Gastroesophageal sphincter (tissue), 4 donors: ENCODE data around the gene RMND5B. TPM values are rescaled to one million over a fixed set of nuclear protein-coding genes. Genes with fewer than 3 reads are reported as not detected.
A peak's percentile ranks its signal among the peaks of the same experiment; 100 is the strongest.
"Not testable (repeated sequence)": the region's sequence is repeated elsewhere in the genome, so short reads cannot be mapped to it uniquely, and the experiment has no call there.

Experiments used
- ATAC-seq: fragments of 150-250 bp; one replicate; pipeline ENCODE4 v1.9.1; 2016; ENCODE audit warnings: mild to moderate bottlenecking, moderate library complexity
- H3K27ac ChIP-seq, 4 donors: fragments of 200-600 bp; sonication (generic) in 3 of 4; 1 replicate in 3 of 4; 2 replicates in 1 of 4; pipeline ENCODE4 v1.5.1; 2016 to 2019
- H3K27me3 ChIP-seq: fragments of 200-600 bp; sonication (generic); one replicate; pipeline ENCODE4 v1.5.1; 2019
- H3K36me3 ChIP-seq, 2 donors: fragments of 200-600 bp; sonication (generic); one replicate each; pipeline ENCODE4 v1.5.1; 2019; ENCODE audit warnings: control low read depth in 1 of 2
- H3K4me1 ChIP-seq, 3 donors: fragments of 200-600 bp; sonication (generic); 1 replicate in 2 of 3; 2 replicates in 1 of 3; pipeline ENCODE4 v1.5.1; 2016 to 2019; ENCODE audit warnings: control low read depth in 2 of 3
- H3K4me3 ChIP-seq, 2 donors: fragments of 200-600 bp; sonication (generic); one replicate each; pipeline ENCODE4 v1.5.1; 2019; ENCODE audit warnings: mild to moderate bottlenecking in 1 of 2, moderate library complexity in 1 of 2
- H3K9me3 ChIP-seq, 3 donors: fragments of 200-600 bp; sonication (generic); one replicate each; pipeline ENCODE4 v1.5.1; 2017 to 2019; ENCODE audit warnings: control low read depth in 2 of 3
- EP300 ChIP-seq: sonication (generic); formaldehyde crosslinking; IDR thresholded peaks from one replicate; pipeline ENCODE4 v1.6.1; 2017; ENCODE audit warnings: antibody characterized with exemption, mild to moderate bottlenecking
- POLR2A ChIP-seq, 2 donors: fragments of 450-650 bp; IDR thresholded peaks; one replicate each; pipeline ENCODE4 v1.6.1; 2017; ENCODE audit warnings: antibody characterized with exemption in 2 of 2, mild to moderate bottlenecking in 2 of 2, moderate library complexity in 1 of 2
- POLR2AphosphoS5 ChIP-seq: sonication (generic); formaldehyde crosslinking; IDR thresholded peaks from one replicate; pipeline ENCODE4 v1.6.1; 2017; ENCODE audit warnings: antibody characterized with exemption
- WGBS, 2 donors: methylation state at CpG; one replicate each; pipeline ENCODE4 v1.1.5; 2018; ENCODE audit warnings: low coverage in 1 of 2; 5-methylcytosine and 5-hydroxymethylcytosine counted together
- total RNA-seq, 4 donors: library from RNA; depleted of rRNA; stranded (reverse); fragments of >200 nt; gene quantifications; one replicate each; pipeline ENCODE4 v1.1.0, GENCODE V29; 2016
- TF ChIP-seq, protein P1 (sequence below), 4 experiments: fragments of 200-600 bp in 2 of 4; fragments of 450-650 bp in 2 of 4; sonication (generic) in 1 of 4; IDR thresholded peaks; one replicate each; pipeline ENCODE4 v1.5.1; 2017 to 2019; ENCODE audit warnings: antibody characterized with exemption in 4 of 4, mild to moderate bottlenecking in 2 of 4, moderate library complexity in 2 of 4

The RMND5B gene
- total RNA-seq, 4 donors from 2014 or later = 34.6 to 56.6 (median 41.7) TPM

DNA sequence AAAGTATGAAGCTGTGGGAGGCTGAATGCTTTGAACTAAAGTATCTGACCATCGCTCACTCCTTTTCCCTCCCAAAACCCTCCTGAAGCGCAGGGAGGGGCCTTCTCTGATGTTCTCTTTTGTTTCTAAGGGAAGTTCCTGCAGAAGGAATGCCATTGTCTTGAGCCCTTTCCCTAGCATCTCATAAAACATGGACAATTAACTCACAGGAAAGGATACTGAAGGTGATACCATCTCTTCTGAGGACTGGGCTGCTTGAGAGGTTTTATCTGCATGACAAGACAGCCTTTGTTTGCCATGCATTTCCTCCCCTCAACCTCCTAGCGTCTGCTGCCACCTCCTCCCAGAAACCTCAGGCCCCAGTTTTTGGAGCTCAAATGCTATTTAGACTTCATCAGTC, 4.3 kb upstream of the RMND5B start:
- no peak for ATAC-seq
- Histone ChIP-seq H3K9me3 (no peaks in the 10 kb centered on the region), H3K36me3 (no peaks in the 10 kb centered on the region), H3K27me3 (no peaks in the 10 kb centered on the region), H3K4me3 (no peak overlapping the region), H3K4me1 (peaks cover 0 to 49% (median 13%) of the 10 kb centered on the region in 3 donors), H3K27ac (no peak overlapping the region)
- no peak for TF ChIP-seq POLR2A (IDR thresholded peaks at IDR 0.05)
- no peak for TF ChIP-seq EP300
- TF ChIP-seq, protein P1, sequence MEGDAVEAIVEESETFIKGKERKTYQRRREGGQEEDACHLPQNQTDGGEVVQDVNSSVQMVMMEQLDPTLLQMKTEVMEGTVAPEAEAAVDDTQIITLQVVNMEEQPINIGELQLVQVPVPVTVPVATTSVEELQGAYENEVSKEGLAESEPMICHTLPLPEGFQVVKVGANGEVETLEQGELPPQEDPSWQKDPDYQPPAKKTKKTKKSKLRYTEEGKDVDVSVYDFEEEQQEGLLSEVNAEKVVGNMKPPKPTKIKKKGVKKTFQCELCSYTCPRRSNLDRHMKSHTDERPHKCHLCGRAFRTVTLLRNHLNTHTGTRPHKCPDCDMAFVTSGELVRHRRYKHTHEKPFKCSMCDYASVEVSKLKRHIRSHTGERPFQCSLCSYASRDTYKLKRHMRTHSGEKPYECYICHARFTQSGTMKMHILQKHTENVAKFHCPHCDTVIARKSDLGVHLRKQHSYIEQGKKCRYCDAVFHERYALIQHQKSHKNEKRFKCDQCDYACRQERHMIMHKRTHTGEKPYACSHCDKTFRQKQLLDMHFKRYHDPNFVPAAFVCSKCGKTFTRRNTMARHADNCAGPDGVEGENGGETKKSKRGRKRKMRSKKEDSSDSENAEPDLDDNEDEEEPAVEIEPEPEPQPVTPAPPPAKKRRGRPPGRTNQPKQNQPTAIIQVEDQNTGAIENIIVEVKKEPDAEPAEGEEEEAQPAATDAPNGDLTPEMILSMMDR (IDR thresholded peaks at IDR 0.05) = no peak
- no peak for TF ChIP-seq POLR2AphosphoS5
- 64 to 77% methylated on average over 3 of the region's 3 CpGs for WGBS, 2 donors

DNA sequence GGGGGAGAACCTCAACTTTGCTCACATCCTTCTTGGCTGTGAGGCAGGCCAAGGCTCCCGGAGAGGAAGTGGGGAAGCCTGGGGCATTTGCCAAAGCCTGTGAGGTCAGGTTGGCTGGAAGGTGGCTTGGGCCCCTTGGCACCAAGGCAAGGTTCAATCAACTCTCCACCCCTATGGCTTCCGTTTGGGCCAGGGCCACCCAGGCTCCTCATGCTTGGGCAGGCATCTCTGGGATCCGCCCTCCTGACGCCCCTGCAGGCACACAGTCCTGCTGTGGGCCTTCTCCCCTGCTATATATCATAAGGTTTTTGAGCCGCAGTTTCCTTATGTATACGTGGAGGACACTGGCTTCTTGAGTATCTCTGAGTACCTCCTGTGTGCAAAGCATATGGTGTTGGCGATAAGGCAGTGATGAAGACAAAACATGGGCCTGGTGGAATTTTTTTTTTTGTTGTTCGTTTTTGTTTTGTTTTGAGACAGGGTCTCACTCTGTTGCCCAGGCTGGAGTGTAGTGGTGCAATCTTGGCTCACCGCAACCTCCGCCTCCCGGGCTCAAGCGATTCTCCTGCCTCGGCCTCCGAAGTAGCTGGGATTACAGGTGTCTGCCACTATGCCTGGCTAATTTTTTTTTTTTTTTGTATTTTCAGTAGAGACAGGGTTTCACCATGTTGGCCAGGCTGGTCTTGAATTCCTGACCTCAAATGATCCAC, 3.4 kb upstream of the RMND5B start:
- H3K27ac ChIP-seq, H3K4me3 ChIP-seq, ATAC-seq, H3K9me3 ChIP-seq, H3K36me3 ChIP-seq, H3K27me3 ChIP-seq: not testable (repeated sequence)
- peaks cover 0 to 49% (median 12%) of the 10 kb centered on the region in 3 donors for H3K4me1 ChIP-seq
- WGBS, 2 donors = 60 to 89% methylated on average over 1 to 10 of the region's 14 CpGs

DNA sequence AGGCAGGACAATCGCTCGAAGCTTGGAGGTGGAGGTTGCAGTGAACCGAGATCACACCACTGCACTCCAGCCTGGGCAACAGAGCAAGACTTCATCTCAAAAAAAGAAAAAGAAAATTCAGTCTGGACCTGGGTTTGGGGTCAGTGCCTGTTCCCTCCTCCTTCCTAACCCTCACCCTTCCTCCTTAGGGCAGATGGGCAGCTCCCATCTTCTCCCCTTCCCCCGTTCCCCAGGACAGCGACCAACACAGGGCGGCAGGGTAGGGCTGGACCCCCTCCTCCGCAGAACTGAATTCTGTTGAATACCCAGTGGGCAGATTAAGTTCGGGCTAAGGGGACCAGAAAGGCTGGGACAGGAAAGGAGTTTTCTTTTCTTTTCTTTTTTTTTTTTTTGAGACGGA, 1.5 kb upstream of the RMND5B start:
- WGBS, 2 donors = 80% methylated on average over 9 of the region's 9 CpGs; no CpG with 5 or more reads in 1 of the 2 donors
- Histone ChIP-seq H3K4me1 (peaks cover 0 to 32% (median 9%) of the 10 kb centered on the region in 3 donors), H3K4me3 (no peak overlapping the region), H3K9me3 (no peaks in the 10 kb centered on the region), H3K27me3 (no peaks in the 10 kb centered on the region), H3K27ac (no peak overlapping the region), H3K36me3 (peaks cover 0 to 12% of the 10 kb centered on the region in 2 donors)
- no peak for ATAC-seq
- TF ChIP-seq POLR2AphosphoS5 (no peak), POLR2A (IDR thresholded peaks at IDR 0.05) (no peak), EP300 (no peak)
- TF ChIP-seq, protein P1 (IDR thresholded peaks at IDR 0.05) = no peak

DNA sequence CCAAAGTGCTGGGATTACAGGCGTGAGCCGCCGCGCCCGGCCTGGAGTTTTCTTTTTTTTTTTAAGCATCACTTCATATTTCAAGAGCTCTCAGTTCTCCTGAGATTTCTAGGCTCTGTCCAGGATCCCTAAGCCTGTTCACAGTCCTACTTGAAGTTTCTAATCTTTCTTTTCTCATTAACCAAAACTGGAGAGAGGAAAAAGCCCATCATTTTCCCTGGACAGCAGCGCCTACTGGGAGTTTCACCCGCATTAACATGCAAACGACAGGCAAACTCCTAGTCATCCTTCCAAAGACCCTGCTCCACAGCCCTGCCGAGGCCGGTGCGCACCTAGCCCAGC, 609 bp upstream of the RMND5B start:
- not testable (repeated sequence) for H3K9me3 ChIP-seq, ATAC-seq, H3K27me3 ChIP-seq
- 0 to 10% methylated on average over 5 to 8 of the region's 11 CpGs for WGBS, 2 donors
- Histone ChIP-seq H3K36me3 (peaks cover 0 to 21% of the 10 kb centered on the region in 2 donors), H3K4me1 (peaks cover 0 to 31% (median 9%) of the 10 kb centered on the region in 3 donors), H3K27ac (peak overlapping the region; percentile 92 to 98 (median 96)), H3K4me3 (peak overlapping the region; percentile 73 to 81)

DNA sequence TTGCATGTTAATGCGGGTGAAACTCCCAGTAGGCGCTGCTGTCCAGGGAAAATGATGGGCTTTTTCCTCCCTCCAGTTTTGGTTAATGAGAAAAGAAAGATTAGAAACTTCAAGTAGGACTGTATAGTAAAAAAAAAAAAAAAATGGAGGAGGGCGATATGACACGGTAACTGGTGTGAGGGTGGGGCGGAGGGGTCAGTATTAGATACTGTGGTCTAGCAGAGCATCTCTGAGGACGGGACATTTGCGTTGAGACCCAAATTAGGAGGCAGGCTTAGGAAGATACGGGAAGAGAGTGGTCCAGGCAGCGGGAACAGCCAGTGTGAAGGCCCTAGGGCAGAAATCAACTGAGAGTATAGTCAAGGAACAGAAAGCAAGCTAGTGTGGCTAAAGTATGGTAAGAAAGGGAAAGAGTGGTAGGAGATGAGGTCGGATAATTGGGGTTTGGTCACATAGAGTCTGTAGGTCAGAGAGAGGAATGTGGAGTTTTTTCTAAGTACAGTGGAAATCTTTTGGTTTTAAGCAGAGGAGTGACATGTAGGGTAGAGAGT, 707 bp downstream of the RMND5B start:
- H3K4me1 ChIP-seq = peaks cover 0 to 21% (median 9%) of the 10 kb centered on the region in 3 donors
- no peaks in the 10 kb centered on the region for H3K9me3 ChIP-seq
- peak overlapping the region; percentile 73 to 81 for H3K4me3 ChIP-seq
- no peaks in the 10 kb centered on the region for H3K27me3 ChIP-seq
- H3K27ac ChIP-seq = peak overlapping the region; percentile 92 to 98 (median 96)
- no peak for ATAC-seq
- TF ChIP-seq POLR2AphosphoS5 (no peak), EP300 (no peak), POLR2A (IDR thresholded peaks at IDR 0.05) (no peak)
- TF ChIP-seq, protein P1 (IDR thresholded peaks at IDR 0.05) = no peak
- peaks cover 0 to 34% of the 10 kb centered on the region in 2 donors for H3K36me3 ChIP-seq
- WGBS, 2 donors = 23 to 39% methylated on average over 6 to 10 of the region's 10 CpGs

DNA sequence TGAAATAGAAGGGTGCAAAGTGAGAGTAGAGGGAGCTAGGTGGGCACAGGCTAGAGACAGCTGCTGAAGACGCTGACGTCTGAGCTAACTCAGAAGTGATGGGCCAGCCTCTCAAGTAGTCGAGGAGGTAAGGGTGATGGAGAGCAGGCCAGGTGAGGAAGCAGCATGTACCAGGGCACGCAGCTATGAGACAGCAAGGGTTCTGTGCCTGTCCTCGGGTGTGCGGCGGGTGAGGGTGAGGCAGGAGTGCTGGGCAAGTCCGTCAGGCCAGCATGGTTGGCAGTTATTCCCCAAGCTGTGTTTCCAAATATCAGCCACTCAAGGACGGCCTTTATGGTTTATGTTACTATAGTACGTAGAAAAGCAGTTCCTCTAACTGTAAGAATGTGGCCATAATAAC, 6.2 kb downstream of the RMND5B start:
- 78 to 80% methylated on average over 5 to 10 of the region's 10 CpGs for WGBS, 2 donors
- no peak for ATAC-seq
- peaks cover 0 to 87% of the 10 kb centered on the region in 2 donors for H3K36me3 ChIP-seq
- no peak overlapping the region for H3K27ac ChIP-seq
- peaks cover 0 to 5% (median 4%) of the 10 kb centered on the region in 3 donors for H3K4me1 ChIP-seq
- TF ChIP-seq POLR2AphosphoS5 (no peak), EP300 (no peak), POLR2A (IDR thresholded peaks at IDR 0.05) (no peak)
- TF ChIP-seq, protein P1 (IDR thresholded peaks at IDR 0.05) = no peak
- H3K9me3 ChIP-seq = no peaks in the 10 kb centered on the region
- no peaks in the 10 kb centered on the region for H3K27me3 ChIP-seq
- H3K4me3 ChIP-seq = no peak overlapping the region
